IMR-90 (cell line): ENCODE results near the gene CD300LD.

ENCODE experiments used
- CEBPB ChIP-seq: IDR thresholded peaks from 2 replicates; pipeline ENCODE4 v1.6.1; 2012; ENCODE audit warnings: low read depth, low read length, improper control_type of control experiment
- CHD1 ChIP-seq: IDR thresholded peaks from 2 replicates; pipeline ENCODE4 v1.6.1; 2012; ENCODE audit warnings: low read depth, low read length, improper control_type of control experiment
- CTCF ChIP-seq: conservative IDR thresholded peaks from 2 replicates; pipeline ENCODE4 v1.5.1; 2012; ENCODE audit warnings: mild to moderate bottlenecking, low read depth, low read length, improper control_type of control experiment
- ELK1 ChIP-seq: fragments of 150-350 bp; IDR thresholded peaks from 2 replicates; pipeline ENCODE4 v1.6.1; 2016; ENCODE audit warnings: low read depth, mild to moderate bottlenecking, low read length, moderate library complexity, borderline replicate concordance
- MAFK ChIP-seq: IDR thresholded peaks from 2 replicates; pipeline ENCODE4 v1.6.1; 2012; ENCODE audit warnings: low read depth, low read length, improper control_type of control experiment
- NFE2L2 ChIP-seq: fragments of 150-350 bp; IDR thresholded peaks from 2 replicates; pipeline ENCODE4 v1.6.1; 2016; ENCODE audit warnings: low read depth, mild to moderate bottlenecking, low read length
- POLR2A ChIP-seq: IDR thresholded peaks from 2 replicates; pipeline ENCODE4 v1.6.1; 2012; ENCODE audit warnings: mild to moderate bottlenecking, low read depth, low read length
- RAD21 ChIP-seq: IDR thresholded peaks from 2 replicates; pipeline ENCODE4 v1.6.1; 2012; ENCODE audit warnings: low read length, improper control_type of control experiment
- RFX5 ChIP-seq: IDR thresholded peaks from 2 replicates; pipeline ENCODE4 v1.8.0; 2012; ENCODE audit warnings: low read depth, mild to moderate bottlenecking, low read length, moderate library complexity
- SMC3 ChIP-seq: fragments of 150-350 bp; IDR thresholded peaks from 2 replicates; pipeline ENCODE4 v1.6.1; 2016; ENCODE audit warnings: low read depth, mild to moderate bottlenecking, antibody characterized with exemption, low read length, moderate library complexity

GRCh38 chr17:74584292-74585060, 7.6 kb downstream of the CD300LD start:
- TF ChIP-seq CTCF (no peak), ELK1 (no peak), POLR2A (no peak), RAD21 (no peak), CEBPB (no peak), SMC3 (no peak), RFX5 (no peak), MAFK (no peak), CHD1 (no peak), NFE2L2 (no peak)
